ENCODE measurements around the gene SLC24A3.

The SLC24A3 gene

GRCh38 chr20:19695081-19695480 is 482.6 kb downstream of the SLC24A3 start (continued):
- no peak for TF ChIP-seq ZNF70 (CRISPR knock-in tag; IDR thresholded peaks at IDR 0.05)

GRCh38 chr20:19696620-19697019 is 484.2 kb downstream of the SLC24A3 start:
- TF ChIP-seq CSRNP3 (CRISPR knock-in tag; IDR thresholded peaks at IDR 0.05), result no peak
- TF ChIP-seq ZC3H10 (CRISPR knock-in tag; IDR thresholded peaks at IDR 0.05), result no peak
- no peak for TF ChIP-seq TCF4 (CRISPR knock-in tag; IDR thresholded peaks at IDR 0.05; ENCODE audit: borderline replicate concordance)
- no peak for TF ChIP-seq ZFP3 (CRISPR knock-in tag; IDR thresholded peaks at IDR 0.05)
- TF ChIP-seq TSHZ2 (CRISPR knock-in tag; IDR thresholded peaks at IDR 0.05), result no peak
- TF ChIP-seq ARNTL (CRISPR knock-in tag; IDR thresholded peaks at IDR 0.05; ENCODE audit: borderline replicate concordance, low read depth), result no peak
- TF ChIP-seq ZFP30 (CRISPR knock-in tag; IDR thresholded peaks at IDR 0.05), result no peak
- no peak for TF ChIP-seq GLIS3 (CRISPR knock-in tag; IDR thresholded peaks at IDR 0.05)
- TF ChIP-seq SNAI2 (CRISPR knock-in tag; IDR thresholded peaks at IDR 0.05), result no peak
- TF ChIP-seq CREB5 (CRISPR knock-in tag; IDR thresholded peaks at IDR 0.05; ENCODE audit: low read depth), result no peak
- no peak for TF ChIP-seq TOX (CRISPR knock-in tag; IDR thresholded peaks at IDR 0.05; ENCODE audit: borderline replicate concordance)
- TF ChIP-seq ISL1 (CRISPR knock-in tag; IDR thresholded peaks at IDR 0.05), result no peak
- TF ChIP-seq ESRRG (CRISPR knock-in tag; IDR thresholded peaks at IDR 0.05), result no peak
- no peak for TF ChIP-seq RARB (CRISPR knock-in tag; IDR thresholded peaks at IDR 0.05)
- no peak for TF ChIP-seq ZNF565 (CRISPR knock-in tag; conservative IDR thresholded peaks at IDR 0.05; ENCODE audit: low read depth)
- TF ChIP-seq, protein P1, sequence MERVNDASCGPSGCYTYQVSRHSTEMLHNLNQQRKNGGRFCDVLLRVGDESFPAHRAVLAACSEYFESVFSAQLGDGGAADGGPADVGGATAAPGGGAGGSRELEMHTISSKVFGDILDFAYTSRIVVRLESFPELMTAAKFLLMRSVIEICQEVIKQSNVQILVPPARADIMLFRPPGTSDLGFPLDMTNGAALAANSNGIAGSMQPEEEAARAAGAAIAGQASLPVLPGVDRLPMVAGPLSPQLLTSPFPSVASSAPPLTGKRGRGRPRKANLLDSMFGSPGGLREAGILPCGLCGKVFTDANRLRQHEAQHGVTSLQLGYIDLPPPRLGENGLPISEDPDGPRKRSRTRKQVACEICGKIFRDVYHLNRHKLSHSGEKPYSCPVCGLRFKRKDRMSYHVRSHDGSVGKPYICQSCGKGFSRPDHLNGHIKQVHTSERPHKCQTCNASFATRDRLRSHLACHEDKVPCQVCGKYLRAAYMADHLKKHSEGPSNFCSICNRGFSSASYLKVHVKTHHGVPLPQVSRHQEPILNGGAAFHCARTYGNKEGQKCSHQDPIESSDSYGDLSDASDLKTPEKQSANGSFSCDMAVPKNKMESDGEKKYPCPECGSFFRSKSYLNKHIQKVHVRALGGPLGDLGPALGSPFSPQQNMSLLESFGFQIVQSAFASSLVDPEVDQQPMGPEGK (CRISPR knock-in tag; IDR thresholded peaks at IDR 0.05; ENCODE audit: borderline replicate concordance), result no peak
- ATAC-seq, result no peak

- TF ChIP-seq TCF4 (CRISPR knock-in tag; IDR thresholded peaks at IDR 0.05; ENCODE audit: borderline replicate concordance) (no peak), GLIS3 (CRISPR knock-in tag; IDR thresholded peaks at IDR 0.05) (no peak), ISL1 (CRISPR knock-in tag; IDR thresholded peaks at IDR 0.05) (no peak), ZC3H10 (CRISPR knock-in tag; IDR thresholded peaks at IDR 0.05) (no peak), PPARA (CRISPR knock-in tag; IDR thresholded peaks at IDR 0.05; ENCODE audit: borderline replicate concordance) (no peak), OSR1 (CRISPR knock-in tag; IDR thresholded peaks at IDR 0.05) (no peak), ZFP30 (CRISPR knock-in tag; IDR thresholded peaks at IDR 0.05) (no peak), ESRRG (CRISPR knock-in tag; IDR thresholded peaks at IDR 0.05) (no peak), ZNF70 (CRISPR knock-in tag; IDR thresholded peaks at IDR 0.05) (no peak), ZNF565 (CRISPR knock-in tag; conservative IDR thresholded peaks at IDR 0.05; ENCODE audit: low read depth) (no peak), TOX (CRISPR knock-in tag; IDR thresholded peaks at IDR 0.05; ENCODE audit: borderline replicate concordance) (no peak), SNAI2 (CRISPR knock-in tag; IDR thresholded peaks at IDR 0.05) (no peak), ZFP3 (CRISPR knock-in tag; IDR thresholded peaks at IDR 0.05) (no peak), POU6F1 (CRISPR knock-in tag; IDR thresholded peaks at IDR 0.05; ENCODE audit: borderline replicate concordance, low read depth) (no peak), CSDC2 (CRISPR knock-in tag; IDR thresholded peaks at IDR 0.05) (no peak), CSRNP3 (CRISPR knock-in tag; IDR thresholded peaks at IDR 0.05) (no peak), TSHZ2 (CRISPR knock-in tag; IDR thresholded peaks at IDR 0.05) (no peak)
- TF ChIP-seq, protein P1 (CRISPR knock-in tag; IDR thresholded peaks at IDR 0.05; ENCODE audit: borderline replicate concordance), result no peak
- no peak for ATAC-seq
Observed at GRCh38 chr20:19697415-19697814, 485.0 kb downstream of the SLC24A3 start.
